ENCODE results near the gene CTNNBIP1. TPM values are rescaled to one million over a fixed set of nuclear protein-coding genes. Genes with fewer than 3 reads are reported as not detected.

Gene CTNNBIP1
- total and polyA plus RNA-seq, 2 of the 8 experiments (the other 6 are each of a cell fraction or from before 2014, with no cell fraction given), result 40.9 to 46.6 TPM

DNA sequence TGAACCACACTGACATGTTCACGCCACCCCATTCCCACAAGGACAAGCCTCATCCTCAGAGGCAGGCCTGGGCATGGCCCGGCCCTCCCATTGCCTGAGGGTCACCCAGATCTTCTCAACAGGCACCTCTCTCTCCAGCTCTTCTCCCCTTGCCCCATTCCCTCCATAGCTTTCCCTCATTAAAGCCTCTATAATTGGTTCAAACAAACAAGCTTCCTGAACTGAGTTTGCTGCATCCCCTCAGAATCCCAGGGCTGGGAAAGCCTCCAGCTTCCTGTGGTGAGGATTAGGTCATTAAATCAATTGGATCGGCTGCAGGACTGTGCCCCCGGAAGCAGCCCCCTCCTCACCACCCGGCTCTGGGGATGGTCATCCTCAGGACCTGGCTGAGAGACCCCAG, 18.9 kb downstream of the CTNNBIP1 start (continued):
- TF ChIP-seq CHD2 (IDR thresholded peaks at IDR 0.05; ENCODE audit: low read length) (no peak), BCL11A (IDR thresholded peaks at IDR 0.05; ENCODE audit: low read depth in 2 of 2, low read length in 2 of 2) (no peak), TAF7 (optimal IDR thresholded peaks at IDR 0.05; ENCODE audit: borderline replicate concordance, low read depth, low read length) (no peak)
